RPMI7951 (cell line): ENCODE data around the gene TEX53. TPM values are rescaled to one million over a fixed set of nuclear protein-coding genes. Genes with fewer than 3 reads are reported as not detected.

Source experiments
- DNase-seq: peaks from one replicate; pipeline ENCODE4 v3.0.0-alpha.2; 2012; ENCODE audit warnings: low read depth
- total RNA-seq: library from RNA; depleted of rRNA; stranded (reverse); fragments of >200 nt; shearing (Covaris generic); gene quantifications from 2 replicates; pipeline ENCODE4 v1.2.3, GENCODE V29; 2014

The TEX53 gene
- total RNA-seq, 1 experiment from 2014 or later = not detected

GRCh38 chr9:114680259-114681001 is 22.8 kb upstream of the TEX53 start:
- no peak for DNase-seq

- DNase-seq = no peak
These were observed 21.2 kb upstream of the TEX53 start for GRCh38 chr9:114678795-114679194.

- no peak for DNase-seq
These were observed 20.5 kb upstream of the TEX53 start for GRCh38 chr9:114678130-114678529.

GRCh38 chr9:114677418-114677817 is 19.8 kb upstream of the TEX53 start:
- peak; percentile 98 for DNase-seq

DNA sequence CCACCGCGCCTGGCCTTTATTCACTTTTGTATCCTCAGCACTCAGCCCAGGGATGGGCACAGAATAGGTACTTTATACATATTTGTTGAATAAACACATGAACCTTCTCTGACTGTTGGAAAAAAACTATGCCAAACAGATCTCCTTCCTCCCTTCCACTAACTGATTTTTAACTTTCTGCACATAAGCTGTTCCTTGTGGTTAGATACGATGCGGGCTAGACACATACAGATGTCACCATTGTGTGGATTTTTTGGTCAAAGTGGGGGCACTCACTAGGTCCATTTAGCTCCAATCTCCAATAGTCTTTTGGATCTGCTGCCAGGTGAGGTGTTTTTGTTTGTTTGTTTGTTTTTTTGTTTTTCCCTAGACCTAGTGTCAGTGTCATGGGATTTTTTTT is 19.3 kb upstream of the TEX53 start:
- no peak for DNase-seq

GRCh38 chr9:114674798-114675540 is 17.4 kb upstream of the TEX53 start:
- no peak for DNase-seq

- DNase-seq = no peak
These were observed 16.6 kb upstream of the TEX53 start for GRCh38 chr9:114674076-114674797.

GRCh38 chr9:114671605-114672004 is 14.0 kb upstream of the TEX53 start:
- no peak for DNase-seq

GRCh38 chr9:114669961-114670360 is 12.4 kb upstream of the TEX53 start:
- no peak for DNase-seq

- DNase-seq = no peak
These were observed 10.5 kb upstream of the TEX53 start for GRCh38 chr9:114668146-114668545.

DNA sequence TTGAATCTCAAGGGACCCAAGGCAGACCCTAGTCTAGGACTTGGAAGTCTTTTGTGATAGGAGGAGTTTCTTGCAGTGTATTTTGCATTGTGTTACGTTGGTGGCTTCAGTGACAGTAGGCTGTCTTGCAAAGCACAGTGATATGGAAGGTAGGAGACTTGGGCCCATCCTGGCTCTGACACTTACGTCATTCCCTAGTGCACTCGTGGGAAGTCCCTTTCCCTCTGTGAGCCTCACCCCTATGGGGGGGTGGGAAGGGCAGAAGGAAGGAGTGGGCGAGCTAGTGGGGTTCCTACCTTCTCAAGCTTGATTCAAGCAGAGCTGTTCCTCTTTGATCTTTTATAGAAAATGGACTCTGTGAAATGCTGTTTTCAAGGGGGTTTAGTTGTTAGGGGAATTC is 9.2 kb upstream of the TEX53 start:
- DNase-seq = no peak

DNA sequence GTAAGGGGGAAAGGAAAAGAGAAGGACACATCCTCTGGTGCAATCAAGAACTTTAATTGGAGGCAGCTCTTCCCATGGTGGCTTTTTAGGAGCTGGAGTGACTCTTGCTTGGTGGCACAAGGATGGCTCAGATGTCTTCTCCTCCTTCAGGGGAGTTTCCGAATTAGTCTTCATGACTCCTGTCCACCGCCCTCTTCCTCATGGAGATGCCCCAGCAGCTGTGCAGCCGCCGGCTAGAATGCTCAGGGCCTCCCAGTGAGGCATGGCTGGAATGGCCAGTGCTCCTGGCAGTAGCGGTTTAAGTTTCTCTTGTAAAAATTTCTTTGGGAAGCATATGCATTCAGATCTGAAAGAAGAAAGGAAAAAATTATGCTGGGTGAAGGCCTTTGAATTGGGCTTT is 8.8 kb upstream of the TEX53 start:
- DNase-seq = no peak

DNA sequence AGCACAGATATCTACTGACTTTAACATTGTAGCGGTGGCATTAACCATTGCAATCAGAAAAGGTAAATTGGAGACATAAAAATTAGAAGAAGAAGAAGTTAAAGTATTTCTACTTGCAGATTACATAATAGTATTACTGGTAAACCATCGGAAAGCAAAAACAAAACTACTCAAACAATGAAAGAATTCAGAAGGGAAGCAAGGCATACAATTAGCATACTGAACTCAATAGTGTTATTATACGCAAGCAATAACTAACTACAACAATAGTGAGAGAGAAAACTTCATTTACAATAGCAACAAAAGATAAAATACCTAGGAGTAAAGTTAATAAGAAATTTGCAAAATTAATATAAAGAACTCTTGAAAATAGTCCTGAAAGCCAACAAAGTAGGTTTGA is 6.6 kb upstream of the TEX53 start:
- no peak for DNase-seq

- DNase-seq = peak; percentile 37
These were observed 4.7 kb upstream of the TEX53 start for GRCh38 chr9:114662081-114662989.

DNA sequence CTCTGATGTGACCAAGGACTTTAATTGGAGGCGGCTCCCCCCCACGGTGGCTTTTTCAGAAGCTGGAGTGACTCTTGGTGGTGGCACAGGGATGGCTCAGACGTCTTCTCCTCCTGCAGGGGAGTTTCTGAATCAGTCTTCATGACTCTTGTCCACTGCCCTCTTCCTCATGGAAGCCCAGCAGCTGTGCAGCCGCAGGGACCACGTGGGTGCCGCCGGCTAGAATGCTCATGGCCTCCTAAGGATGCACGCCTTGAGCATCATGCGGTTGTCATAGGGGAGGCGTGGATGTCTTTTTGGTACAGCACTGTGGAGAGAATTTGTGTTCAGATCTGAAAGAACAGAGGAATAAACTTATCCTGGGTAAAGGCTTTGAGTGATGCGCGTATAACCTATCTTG is 1.3 kb downstream of the TEX53 start:
- peak; percentile 84 for DNase-seq

DNA sequence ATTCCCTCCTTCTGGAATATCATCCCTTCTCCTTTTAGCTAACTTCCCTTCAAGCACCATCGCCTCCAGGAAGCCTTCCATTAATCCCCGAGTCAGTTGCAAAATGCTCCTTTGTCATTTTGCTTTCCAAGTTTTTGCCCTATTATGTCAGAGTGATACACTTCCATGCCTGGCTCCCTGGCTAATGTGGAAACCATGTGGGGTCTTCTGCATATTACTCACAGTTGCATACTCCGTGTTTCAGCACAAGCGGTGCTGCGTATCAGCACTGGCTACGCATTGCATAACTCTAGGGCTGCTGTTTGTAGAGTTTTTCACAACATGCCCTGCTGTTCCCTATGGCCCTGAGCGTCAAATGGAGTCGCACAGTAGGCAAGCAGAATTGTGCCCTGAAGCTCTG is 1.9 kb downstream of the TEX53 start:
- peak; percentile 45 for DNase-seq

DNA sequence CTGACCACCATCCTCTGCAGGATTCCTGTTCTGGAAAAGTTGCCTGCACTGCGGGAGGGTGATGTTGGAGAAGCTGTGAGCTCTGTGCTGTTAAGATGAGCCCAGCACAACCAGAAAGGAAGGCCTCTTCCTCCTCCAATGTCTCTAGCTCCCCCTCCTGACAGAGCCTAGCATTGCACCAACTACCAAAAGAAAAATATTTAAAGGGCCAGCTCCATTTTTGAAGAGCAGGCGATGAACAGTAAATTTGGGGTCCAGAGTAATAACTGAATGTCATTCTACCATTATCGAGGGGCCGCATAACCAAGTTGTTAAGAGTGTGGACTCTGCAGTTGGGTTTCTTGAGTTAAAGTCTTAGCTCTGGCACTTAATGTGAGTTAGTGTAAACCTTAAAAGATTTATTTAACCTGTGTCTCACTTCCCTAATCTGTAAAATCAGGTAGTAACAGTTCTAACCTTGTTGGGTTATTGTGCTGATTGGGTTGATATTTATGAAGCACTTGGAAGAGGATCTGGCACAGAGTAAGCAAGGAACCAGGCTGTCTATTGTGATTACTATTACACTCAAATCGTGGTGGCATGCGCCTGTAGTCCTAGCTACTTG is 3.9 kb downstream of the TEX53 start:
- DNase-seq = peak; percentile 67

DNA sequence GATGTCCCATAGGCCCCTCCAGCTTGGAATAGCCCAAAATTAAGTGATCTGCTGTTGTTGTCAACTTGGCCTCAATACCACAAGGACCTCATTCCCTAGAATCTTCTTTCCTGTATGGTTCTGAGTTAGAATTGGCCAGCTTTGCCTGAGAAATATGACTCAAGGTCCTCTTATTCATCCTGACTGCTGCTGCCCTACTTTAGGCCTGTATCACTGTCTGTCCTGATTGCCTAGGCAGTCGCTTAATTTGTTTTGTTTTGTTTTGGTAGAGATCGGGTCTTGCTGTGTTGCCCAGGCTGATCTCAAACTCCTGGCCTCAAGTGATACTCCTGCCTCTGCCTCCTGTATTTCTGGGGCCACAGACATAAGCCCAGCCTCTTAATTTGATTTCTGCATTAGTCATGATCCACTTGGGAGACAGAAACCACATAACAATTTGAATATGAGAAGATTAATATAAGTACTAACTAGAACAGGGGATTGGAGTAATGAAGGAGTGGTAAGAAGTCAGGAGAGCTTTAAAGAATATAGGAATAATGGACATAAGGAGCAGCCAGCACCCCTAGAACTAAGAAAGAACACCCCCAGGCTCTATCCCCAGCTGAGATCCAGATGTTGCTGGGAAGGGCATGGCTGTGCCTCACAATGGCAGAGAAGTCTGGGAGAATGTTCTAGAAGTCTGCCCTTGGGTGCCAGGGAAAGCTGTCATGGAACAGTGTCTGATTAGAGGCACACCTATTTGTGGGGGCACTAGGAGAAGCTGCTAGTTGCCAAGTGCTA is 4.6 kb downstream of the TEX53 start:
- peak; percentile 32 for DNase-seq

DNA sequence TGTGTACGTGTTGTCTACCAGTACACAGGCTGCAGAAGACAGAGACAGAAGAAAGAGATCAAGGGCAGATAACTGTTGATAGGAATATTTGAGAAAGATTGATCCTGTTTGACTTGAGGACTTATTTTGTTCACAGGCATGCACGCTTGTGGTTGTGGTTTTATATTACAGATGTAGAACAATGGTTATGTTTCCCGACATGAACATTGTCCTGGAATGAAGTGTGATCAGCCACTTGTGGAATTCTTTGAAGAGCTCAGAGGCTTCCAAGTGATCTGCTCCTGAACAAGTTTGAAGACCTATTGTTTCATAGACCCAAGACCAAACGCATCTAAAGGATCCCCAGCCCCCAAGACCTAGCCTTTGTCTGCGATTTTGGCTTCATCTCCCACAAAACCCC is 13.7 kb downstream of the TEX53 start:
- no peak for DNase-seq

DNA sequence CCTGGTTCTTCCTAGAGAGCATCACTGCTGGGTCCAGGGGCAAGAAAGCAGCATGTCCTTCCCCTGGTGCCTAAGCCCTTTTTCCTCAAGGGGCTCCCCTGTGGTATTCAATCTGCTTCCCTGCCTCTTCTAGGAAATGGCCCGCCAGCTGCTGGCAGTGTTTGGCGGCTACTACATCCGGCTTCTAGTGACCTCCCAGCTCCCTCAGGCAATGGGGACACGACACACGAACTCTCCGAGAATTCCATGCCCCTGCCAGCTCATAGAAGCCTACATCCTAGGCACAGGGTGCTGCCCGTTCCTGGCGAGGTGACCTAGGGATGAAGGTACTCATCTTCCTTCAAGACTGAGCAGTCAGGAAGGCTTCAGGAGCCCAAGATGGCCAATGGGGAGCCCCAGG is 14.6 kb downstream of the TEX53 start:
- DNase-seq = no peak
